Stimulated activated CD4-positive, alpha-beta T cell treated with anti-CD3 and anti-CD28 coated beads, Interleukin-15, amount 100 ng/mL, for 48 hours (primary cell): ENCODE measurements around the gene SLF2.
"Not testable (repeated sequence)": the region's sequence is repeated elsewhere in the genome, so short reads cannot be mapped to it uniquely, and the experiment has no call there.

ENCODE experiments used
- DNase-seq, 2 donors: peaks; one replicate each; pipeline ENCODE4 v3.0.0-alpha.2; 2020; ENCODE audit warnings: low read depth in 2 of 2

The SLF2 gene

GRCh38 chr10:100879741-100880360, 32.9 kb upstream of the SLF2 start:
- no peak for DNase-seq

GRCh38 chr10:100881556-100882213, 31.1 kb upstream of the SLF2 start:
- DNase-seq: no peak

- DNase-seq: no peak
Observed at GRCh38 chr10:100882252-100882651, 30.5 kb upstream of the SLF2 start.

- no peak for DNase-seq
Observed at GRCh38 chr10:100882671-100883311, 30.0 kb upstream of the SLF2 start.

GRCh38 chr10:100883312-100883821, 29.4 kb upstream of the SLF2 start:
- no peak for DNase-seq

- DNase-seq: not testable (repeated sequence)
Observed at GRCh38 chr10:100885611-100886010, 27.2 kb upstream of the SLF2 start.

GRCh38 chr10:100886091-100886490, 26.7 kb upstream of the SLF2 start:
- DNase-seq: no peak

GRCh38 chr10:100886521-100886920, 26.2 kb upstream of the SLF2 start:
- DNase-seq: no peak

GRCh38 chr10:100886963-100887362, 25.8 kb upstream of the SLF2 start:
- no peak for DNase-seq

GRCh38 chr10:100887761-100888296, 24.9 kb upstream of the SLF2 start:
- DNase-seq: no peak

GRCh38 chr10:100888957-100889356, 23.8 kb upstream of the SLF2 start:
- no peak for DNase-seq

GRCh38 chr10:100889546-100889945, 23.2 kb upstream of the SLF2 start:
- no peak for DNase-seq

GRCh38 chr10:100890141-100890672, 22.6 kb upstream of the SLF2 start:
- no peak for DNase-seq

GRCh38 chr10:100890673-100891317, 22.0 kb upstream of the SLF2 start:
- DNase-seq: no peak

- no peak for DNase-seq
Observed at GRCh38 chr10:100894033-100894432, 18.7 kb upstream of the SLF2 start.

- DNase-seq: no peak
Observed at GRCh38 chr10:100894589-100895294, 18.0 kb upstream of the SLF2 start.

- no peak for DNase-seq
Observed at GRCh38 chr10:100895346-100895745, 17.4 kb upstream of the SLF2 start.

GRCh38 chr10:100895896-100896295, 16.9 kb upstream of the SLF2 start:
- DNase-seq: no peak

GRCh38 chr10:100896876-100897461, 15.8 kb upstream of the SLF2 start:
- no peak for DNase-seq

- no peak for DNase-seq
Observed at GRCh38 chr10:100897976-100898375, 14.8 kb upstream of the SLF2 start.

GRCh38 chr10:100899171-100899570, 13.6 kb upstream of the SLF2 start:
- DNase-seq: no peak
